Kidney capillary endothelial cell (primary cell): Measurements from ENCODE around the gene GLI2.
A peak's percentile ranks its signal among the peaks of the same experiment; 100 is the strongest.

ENCODE experiments used
- DNase-seq: peaks from one replicate; pipeline ENCODE4 v3.0.0-alpha.2; 2018; ENCODE audit warnings: low spot score

Gene GLI2

DNA sequence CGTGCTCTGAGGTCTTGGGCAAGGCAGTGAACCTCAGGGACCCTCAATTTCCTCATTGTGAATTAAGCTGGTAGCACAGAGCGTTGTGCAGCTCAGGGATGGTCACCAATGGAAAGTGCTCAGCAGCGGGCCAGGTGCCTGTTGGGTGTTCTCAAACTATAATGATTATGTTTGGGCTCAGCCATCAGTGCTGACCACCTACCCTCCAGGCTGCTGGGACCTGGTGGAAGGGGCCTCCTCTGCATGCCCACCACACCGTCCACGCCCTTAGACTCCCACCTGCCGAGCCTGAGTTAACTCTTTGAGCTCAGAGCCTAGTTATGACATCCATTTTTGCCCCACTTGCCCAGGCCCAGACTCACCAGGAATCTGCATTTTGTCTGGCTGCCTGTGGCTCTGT lies 35.0 kb downstream of the GLI2 start:
- DNase-seq: no peak

DNA sequence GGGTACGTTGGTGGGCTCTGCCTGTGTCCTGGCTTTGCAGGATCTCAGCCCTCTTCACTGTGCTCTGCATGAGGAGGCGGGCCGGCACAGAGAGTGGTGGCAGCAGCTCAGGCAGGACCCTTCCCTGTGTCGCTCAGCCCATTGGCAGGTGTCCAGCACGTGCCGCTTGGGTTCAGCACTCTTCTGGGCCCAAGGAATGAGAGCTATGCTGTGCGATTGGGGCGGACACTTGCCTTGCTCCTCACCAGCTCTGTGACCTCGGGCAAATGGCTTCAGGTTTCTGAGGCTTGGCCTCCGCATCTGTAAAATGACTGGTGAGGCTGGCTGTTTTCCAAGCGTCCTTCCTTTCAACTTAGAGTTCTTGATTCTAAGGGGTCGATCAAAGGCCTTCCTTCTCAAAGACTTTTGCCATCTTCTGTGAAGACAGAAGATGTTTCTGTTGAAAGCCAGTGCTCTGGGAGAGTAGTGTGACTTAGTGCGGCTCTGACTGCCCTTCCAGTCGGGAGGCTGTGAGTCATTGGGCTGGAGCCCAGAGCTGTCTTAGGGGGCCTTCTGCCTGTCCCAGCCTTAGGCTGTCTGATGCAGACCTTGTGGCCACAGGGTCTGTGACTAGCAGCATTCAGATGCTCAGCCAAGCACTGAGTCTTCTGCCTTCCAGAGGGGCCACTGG lies 35.6 kb downstream of the GLI2 start:
- DNase-seq: peak; percentile 94

DNA sequence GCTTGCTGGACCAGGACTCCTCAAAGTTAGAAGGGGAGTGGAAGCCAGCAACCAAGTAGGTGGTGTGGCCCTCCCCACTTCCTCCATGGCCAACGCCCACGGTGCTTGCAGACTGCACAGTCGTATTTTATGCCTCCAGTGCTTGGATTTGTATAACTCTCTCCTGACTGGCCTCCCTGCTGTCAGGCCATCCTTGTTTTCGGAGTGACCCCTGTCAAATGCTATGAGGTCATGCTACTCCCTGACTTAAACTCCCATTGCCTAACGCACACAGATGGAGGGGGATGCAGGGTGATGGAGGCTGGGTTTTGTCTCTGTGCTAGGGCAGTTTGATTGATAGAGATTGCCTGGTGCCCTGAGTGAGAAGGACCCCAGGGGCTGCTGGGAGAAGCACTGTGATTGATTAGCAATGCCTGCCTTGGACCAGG lies 36.1 kb downstream of the GLI2 start:
- no peak for DNase-seq

DNA sequence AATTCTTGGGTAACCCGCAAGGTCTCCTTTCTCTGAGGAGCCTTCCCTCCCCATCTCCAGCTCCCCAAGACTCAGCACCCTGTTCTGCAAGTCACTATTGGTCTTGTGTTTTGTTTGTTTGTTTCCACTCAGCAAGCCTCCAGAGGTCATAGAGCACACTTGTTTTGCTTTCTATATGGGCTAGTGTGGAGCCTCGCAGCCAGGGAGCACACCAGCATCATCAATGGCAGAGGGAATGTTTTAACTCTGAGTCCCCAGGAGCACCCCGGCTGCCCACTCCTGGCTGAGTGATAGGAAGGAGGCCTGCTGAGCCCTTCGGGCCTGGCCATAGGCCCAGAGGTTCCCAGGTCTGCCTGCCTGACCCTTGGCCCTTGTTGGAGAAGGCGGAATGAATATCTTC lies 36.6 kb downstream of the GLI2 start:
- no peak for DNase-seq

DNA sequence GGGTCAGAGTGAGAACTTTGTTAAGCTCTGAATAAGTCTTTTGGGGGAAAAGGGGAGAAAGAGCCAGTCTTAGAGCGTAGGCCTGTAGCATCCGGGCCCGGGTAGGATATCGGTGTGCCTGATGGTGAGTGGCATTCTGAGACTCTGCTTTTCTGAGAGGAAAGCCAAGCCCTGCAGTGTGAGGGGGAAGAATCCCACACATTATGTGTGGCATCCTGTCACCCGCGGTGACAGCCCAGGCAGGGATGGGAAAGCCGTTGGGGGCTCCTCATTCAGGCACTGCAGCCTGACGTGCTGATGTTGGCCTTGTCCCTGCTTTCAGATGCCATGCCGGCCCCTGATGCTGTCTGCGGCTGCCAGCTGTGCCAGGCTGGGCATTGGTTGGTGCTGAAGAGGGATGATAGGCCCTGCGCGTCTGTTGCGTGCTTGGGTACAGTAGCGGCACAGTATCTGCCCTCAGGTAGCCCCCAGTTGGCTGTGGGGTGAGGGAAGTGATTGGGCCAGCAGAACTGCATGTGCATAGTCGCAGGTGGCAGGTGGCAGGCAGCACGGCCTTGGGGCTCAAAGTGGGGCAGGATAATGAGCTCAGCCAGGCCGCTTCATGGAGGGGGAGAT lies 37.6 kb downstream of the GLI2 start:
- DNase-seq: no peak

DNA sequence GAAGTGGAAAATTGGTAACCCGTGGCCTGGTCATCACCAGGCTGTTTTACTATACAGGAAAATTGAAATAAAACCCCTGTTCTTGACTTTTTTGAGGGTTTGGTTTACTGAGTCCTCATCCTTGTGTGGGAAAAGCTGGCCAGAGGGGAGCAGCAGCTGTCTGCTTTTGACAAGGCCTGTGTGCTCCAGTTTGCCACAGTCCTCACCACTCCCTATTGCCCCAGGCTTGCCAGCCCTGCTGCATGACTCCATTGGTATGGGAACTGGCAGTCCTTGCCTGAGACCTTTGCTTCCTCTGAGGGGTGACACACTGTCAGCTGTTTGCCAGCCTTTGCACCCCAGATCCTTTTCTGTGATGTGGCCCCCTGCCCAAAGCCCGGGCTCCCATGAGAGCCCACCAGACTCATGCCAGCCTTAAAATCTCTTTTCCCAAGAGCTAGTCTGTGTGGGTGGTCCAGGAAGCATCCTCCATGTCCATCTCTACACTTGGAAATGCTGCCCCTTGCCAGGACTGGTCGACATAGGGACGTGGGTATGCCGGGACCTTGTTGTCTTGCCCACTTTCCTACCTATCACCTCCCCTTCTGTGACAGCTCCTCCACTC lies 39.0 kb downstream of the GLI2 start:
- DNase-seq: no peak

DNA sequence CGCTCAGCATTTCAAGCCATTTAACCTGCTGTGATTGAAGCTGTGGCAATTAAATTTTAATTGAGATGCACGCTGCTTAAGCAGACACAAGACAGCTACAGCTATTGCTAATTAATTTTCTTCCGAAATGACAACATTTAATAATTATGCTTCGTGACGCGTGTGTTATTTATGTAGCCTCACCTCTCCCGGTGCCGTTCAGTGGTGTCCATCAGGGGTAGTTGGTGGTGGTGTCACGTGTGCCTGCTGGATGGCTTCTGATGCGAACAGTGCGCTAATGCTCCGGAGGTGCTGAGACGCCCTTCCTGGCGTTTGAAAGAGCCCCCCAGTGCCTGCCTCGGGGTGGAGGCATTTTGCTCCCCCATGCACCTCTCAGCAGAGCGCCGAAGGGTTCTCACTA lies 39.5 kb downstream of the GLI2 start:
- no peak for DNase-seq

DNA sequence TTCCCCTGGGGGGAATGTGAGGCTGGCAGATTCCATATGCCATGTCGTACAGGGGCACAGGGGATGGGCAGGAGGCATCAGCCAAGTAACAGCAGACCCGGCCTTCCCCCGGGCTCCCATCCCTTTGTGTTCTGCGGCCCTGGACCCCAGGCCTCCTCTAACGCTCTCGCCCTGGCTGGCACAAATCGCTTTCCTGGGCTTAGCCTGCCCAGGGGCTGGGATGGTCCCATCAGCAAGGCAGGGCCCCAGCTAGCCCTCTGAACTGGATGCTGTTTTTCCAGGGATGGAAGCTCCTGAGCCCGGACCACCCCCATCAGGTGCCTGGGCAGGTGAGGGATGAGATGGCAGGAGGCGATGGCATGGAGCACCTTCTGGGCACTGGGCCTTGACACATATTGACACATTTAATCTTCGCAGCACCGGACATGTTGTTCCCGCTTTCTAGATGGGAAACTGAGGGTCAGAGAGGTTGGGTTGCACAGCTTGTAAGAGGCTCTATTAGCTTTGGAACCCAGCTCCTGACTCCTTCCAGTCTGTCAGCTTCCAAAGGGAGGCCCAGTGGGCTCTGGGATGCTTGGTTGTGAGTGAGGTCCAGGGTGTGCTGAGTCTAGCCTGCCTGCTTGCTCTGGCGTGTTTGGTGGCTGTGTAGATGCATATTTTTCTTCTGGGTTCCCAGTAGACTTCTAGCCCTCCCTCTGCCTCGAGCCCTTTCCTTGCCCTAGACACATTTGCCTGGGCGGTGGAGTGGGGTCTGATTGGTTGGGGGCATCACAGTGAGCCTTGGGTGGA lies 40.3 kb downstream of the GLI2 start:
- DNase-seq: no peak

DNA sequence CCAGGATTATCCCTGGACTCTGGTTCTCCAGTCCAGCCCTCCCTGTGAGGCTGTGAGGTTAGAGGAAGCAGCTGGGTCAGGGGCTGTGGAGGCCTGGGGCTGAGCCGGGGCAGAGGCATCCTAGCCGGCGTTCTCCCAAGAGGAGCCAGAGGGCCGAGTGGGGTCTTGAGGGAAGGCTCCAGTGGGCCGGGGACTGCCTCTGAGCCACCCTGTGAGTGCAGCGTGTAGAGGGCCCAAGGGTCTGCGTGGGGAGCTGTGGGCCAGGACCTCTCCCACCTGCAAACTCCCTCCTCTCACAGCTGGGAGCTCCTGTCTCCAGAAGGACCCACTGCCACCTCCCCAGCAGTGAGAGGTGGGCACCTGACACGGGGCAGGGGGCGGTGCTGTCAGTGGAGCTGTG lies 41.0 kb downstream of the GLI2 start:
- no peak for DNase-seq

DNA sequence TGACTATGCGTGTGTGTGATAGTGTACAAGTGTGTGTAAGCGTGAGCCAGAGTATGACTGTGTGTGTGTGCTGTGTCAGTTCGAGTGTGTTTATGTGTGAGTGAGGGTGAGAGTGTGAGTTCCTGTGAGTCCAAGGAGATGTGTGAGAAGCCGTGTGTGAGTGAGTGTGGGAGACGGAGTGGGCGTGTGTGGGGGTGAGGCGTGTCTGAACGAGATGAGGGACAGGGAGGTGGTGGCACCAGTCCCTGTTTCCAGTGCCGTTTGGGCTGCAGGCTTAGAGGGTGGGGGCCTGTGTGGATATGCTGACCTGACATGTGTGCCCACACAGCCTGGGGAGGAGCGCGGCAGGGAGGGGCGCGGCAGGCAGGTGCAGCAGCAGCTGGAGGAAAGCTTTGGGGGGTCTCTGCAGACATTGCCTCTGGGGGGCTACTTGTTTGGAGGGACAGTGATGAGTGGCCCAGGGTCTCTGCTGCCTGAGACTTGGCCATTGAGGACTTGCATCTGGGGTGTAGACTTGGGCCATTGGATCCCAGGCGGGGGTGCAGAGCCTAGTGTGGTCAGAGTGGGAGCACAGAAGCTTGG lies 41.6 kb downstream of the GLI2 start:
- no peak for DNase-seq

DNA sequence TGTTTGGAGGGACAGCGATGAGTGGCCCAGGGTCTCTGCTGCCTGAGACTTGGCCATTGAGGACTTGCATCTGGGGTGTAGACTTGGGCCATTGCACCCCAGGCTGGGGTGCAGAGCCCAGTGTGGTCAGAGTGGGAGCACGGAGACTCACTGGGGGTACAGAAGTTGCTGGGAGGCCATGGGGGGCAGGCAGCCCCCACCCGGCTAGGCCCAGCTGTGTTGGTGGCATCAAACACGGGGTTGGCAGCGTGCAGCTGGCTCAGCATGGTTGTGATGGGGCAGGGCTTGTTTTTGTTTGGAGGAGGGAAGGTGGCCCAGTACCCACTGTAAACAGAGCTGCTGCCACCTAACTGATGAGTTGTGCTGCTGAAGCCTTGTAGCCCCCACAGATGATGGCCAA lies 42.1 kb downstream of the GLI2 start:
- no peak for DNase-seq

DNA sequence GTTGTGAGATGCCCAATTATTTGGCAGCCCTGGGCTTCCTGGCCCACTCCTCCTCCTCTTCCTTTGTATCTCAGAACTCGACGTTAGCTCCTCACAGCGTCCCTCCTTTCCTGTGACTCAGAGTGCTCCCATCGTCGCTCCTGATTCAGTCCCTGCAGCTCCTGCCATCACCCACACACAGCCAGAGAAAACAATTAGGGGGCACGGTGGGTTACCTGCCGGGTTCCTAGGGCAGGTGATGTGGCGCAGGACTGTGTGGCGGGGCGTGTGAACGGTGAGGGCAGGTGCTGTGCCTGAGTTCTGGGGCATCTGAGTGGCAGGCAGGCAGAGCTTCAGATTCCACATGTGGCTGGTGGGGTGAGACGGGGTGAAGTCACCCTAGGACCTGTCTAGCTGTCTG lies 42.6 kb downstream of the GLI2 start:
- peak; percentile 65 for DNase-seq

DNA sequence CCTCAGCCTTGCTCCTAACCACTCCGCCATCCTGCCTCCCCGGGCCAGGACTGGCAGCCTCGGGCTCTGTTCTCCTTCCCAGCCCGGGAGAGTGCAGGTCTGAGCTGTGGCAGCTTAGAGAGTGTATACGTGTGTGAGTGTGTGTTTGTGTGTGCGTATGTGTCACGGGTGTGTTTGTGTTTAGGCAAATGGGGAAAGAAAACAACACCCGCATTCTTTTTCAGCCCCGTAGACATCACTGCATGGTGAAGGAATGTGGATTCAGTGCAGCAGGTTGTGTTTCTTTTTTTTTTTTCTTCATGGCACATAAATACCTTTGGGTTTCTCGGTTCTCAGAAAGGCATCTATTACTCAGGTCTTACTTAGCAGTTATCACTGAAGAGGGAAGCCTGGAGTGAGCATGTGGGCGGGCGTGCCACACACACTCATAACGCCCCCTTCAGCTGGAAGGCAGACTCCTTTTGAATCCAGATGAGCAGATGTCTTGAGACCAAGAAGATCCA lies 44.2 kb downstream of the GLI2 start:
- no peak for DNase-seq

DNA sequence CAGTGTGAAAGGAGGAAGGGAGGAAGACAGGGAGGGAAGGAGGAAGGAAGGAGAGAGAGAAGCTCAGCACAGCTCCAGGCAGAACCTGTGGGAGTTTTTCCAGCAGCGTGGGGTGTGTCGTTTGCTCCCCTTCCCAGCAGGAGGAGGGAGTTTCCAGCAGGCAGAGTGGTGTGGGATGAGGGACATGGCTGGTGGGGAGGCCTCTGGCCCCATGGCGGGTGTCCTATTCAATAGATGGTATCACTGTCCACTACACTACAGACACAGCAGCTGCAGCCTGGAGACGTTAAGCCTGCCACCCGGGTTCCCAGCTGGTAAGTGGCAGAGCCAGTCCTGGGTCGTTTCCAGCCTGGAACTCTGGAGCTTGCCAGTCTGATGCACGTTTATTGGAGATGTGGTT lies 44.7 kb downstream of the GLI2 start:
- DNase-seq: no peak

DNA sequence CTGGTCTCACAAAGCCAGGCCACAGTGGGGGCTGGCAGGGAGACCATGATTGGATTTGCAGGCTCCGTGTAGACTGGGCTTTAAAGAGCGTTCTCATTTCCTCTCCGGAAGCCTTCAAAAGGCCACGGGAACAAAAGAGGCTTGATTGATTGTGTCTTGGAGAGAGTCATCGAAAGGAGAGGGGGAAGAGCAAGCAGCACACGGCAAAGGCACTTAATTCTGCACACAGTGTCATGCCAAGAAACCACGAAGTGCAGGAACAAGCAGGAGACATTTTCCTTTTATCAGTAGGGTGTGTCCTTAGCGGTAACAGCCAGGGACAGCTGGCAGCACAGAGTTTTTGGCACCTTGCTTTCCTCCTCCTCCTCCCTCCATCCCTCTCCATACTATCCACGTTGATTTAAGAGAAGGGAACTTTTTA lies 47.7 kb downstream of the GLI2 start:
- DNase-seq: peak; percentile 90

DNA sequence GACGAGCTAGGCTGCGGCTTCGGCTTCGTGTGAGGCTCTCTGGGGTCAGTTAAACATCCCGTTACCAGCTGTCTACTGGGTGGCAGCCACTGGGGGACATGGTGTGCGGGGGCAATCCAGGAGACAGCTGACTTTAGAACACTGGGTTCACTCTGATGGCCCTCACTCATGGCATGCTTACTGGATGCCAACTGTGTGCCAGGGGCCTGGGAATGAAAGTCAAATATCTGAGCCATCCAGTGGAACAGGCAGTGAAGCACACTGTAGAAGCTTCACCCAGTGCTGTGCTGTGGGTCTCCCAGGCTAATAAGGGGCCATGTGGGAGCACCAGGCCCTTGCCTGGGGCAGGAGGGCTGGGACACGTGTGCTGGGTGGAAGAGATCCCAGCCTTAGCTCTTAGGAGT lies 48.3 kb downstream of the GLI2 start:
- no peak for DNase-seq
